ENCODE data around the gene MAGI1.

Gene MAGI1

DNA sequence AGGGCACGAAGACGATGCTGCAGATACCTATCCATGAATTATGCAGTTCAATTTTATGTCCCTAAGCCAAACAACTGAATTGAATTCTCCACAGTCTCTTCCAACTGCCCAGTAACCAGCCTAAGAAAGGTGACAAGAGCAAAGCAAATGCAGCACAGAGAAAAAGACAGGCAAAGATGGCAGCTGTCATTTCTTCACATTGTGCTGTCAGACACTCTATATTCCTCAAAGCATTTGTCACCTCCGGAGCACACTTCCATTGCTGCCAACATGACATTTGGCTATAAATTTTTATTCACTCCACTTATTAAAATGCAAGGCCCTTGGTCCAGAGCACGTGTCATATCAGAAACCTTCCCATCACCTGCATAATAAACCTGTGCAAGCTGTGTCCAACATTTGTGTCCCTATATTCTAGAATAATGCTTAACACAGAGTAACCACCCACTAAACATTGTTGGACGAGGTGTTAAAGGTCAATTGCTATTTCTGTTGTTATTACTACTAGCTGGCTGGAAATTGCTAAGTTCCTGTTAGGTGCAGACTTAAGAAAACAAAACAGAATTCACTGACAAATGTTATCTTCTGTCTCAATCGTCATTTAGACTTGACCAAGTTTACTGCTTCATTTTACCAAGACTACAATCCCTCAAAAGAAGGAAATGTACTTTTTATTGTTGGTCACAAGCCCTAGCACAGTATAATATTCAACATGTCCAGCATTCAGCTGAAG, 89.7 kb downstream of the MAGI1 start:
- no peak for DNase-seq (ENCODE audit: low read depth in 1 of 2, low spot score in 1 of 2)

DNA sequence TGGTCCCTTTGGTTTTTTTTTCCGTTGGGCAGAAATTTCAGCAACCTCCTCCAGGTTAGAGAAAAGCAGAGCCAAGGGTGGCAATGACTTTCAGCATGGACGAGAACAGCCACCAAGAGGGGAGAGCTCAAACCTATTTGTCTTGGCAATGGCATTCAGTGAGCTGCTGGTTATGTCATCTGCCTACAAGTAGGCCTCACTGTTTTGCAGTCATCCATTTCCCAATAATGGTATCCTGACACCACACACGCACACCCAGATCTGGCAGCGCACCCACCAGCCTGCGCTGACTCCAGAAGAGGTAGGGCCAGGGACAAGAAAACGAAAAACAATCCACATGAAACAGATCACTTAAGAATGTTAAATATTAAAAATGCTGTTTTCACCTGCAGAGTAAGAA, 92.3 kb downstream of the MAGI1 start:
- no peak for DNase-seq (ENCODE audit: low read depth in 1 of 2, low spot score in 1 of 2)

DNA sequence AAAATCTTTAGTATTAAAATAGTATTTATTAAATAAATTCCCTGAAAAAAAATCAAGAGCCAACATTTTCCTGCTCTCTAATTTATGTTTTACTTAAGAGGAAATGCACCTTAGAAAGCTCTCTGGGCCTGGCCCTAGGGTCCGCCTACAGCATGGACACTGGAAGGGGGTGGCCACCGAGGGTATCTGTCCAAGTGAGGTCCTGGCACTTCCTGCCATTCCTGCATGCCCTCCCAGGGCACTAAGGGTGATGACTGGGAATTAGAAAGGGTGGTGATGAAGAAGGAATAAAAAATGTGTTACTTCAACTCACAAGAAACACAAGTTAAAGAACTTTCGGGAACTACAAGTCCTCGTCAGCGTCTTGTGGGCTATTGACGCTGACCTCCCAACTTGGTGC, 92.8 kb downstream of the MAGI1 start:
- DNase-seq (ENCODE audit: low read depth in 1 of 2, low spot score in 1 of 2), result no peak

DNA sequence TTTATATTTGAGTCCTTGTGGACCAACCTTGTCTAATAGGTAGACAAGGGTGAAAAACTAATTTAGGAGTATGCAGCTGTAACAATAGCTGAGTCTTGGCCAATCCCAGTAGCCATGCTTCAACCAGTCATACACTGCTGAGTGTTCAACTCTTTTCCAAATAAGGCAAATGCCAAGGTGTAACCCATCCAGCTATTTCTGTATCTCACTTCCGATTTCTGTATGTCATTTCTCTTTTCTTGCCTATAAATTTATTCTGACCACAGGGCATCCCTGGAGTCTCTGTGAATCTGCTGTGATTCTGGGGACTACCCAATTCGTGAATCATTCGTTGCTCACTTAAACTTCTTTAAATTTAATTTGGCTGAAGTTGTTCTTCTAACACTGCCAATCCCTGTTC, 93.2 kb downstream of the MAGI1 start:
- no peak for DNase-seq (ENCODE audit: low read depth in 1 of 2, low spot score in 1 of 2)

DNA sequence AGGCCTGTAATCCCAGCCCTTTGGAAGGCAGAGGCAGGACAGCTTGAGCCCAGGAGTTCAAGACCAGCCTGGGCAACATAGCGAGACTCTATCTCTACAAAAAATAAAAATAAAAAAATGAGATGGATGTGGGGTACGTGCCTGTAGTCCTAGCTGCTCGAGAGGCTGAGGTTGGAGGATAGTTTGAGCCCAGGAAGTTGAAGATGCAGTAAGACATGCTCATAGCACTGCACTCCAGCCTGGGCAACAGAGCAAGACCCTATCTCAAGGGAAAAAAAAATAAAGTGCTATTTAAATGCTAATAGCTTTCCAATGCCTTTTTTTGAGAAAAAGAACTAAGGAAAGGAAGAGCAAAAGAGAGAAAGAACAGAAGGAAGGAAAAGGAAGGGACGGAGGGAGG, 94.5 kb downstream of the MAGI1 start:
- no peak for DNase-seq (ENCODE audit: low read depth in 1 of 2, low spot score in 1 of 2)

DNA sequence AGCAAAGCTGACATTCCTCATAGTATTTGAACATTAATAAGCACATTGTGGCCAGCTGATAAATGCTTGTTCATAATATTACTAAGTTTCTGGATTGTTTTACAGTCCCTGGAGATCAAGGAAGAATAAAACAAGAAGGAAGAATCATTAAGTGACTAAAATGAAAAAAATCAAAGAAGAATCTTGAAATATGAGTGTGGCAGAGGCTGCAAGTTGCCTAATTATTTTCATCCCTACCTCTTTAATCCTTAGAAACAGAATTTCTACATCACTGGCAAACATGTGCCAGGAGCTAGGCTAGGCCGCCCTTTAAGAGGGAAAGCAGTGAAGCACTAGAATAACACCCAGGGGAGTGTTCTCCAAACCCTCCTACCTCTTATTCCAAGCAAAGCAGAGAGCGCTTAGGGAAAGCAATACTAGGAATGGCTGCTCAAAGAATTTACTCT, 98.9 kb downstream of the MAGI1 start:
- DNase-seq (ENCODE audit: low read depth in 1 of 2, low spot score in 1 of 2), result no peak

DNA sequence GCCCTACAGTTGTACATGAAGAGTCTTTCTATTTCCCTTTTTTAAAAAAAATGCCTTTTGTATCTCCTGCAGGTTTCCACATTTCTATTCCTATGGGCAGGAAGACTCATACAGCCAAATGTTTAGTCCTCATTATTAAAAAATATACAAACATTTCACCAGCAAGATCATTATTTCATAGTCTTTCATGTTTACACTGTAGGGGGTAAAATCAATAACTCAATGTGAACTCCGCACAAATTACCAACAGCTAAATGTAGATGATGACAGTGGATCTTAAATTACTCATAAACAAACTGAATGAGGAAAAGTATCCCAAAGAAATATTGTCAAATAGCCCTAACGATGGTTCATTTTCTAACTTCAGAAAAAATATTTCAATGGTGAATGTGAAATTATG, 99.5 kb downstream of the MAGI1 start:
- DNase-seq (ENCODE audit: low read depth in 1 of 2, low spot score in 1 of 2), result no peak

DNA sequence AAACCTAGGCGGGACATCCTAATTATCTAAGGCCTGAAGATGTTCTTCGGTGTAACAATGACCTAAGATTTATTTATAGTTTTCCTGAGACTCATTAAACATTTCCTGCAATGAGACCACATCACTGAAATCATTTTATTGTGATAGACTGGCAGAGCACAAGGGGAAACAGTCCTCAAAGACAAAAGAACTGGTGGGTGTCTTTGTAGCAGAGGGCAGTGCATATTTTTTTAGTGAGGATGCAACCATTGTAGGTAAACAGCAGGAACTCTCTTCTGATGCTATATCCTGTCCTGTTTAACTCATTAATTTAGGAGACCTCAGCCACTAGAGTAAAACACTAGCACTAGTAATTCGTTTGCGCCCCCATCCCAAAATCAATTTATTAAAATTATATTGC, 100.0 kb downstream of the MAGI1 start:
- no peak for DNase-seq (ENCODE audit: low read depth in 1 of 2, low spot score in 1 of 2)

DNA sequence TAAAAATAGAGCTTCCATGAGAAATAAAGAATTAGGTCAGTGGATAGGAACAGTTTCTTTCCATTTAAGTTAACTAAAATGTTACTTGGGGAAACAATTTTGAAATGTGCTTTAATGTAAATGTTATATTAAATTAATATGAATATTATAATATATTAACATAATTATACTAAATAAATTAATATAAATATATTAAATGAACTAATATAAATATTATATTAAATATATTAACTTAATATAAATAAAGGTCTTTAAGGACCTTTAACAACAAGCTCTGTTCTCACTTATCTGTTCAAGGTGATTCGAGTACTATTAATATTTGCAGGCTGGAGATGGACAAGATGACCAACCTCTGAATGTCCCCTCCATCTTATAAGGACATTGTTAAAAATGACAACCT, 100.6 kb downstream of the MAGI1 start:
- no peak for DNase-seq (ENCODE audit: low read depth in 1 of 2, low spot score in 1 of 2)

DNA sequence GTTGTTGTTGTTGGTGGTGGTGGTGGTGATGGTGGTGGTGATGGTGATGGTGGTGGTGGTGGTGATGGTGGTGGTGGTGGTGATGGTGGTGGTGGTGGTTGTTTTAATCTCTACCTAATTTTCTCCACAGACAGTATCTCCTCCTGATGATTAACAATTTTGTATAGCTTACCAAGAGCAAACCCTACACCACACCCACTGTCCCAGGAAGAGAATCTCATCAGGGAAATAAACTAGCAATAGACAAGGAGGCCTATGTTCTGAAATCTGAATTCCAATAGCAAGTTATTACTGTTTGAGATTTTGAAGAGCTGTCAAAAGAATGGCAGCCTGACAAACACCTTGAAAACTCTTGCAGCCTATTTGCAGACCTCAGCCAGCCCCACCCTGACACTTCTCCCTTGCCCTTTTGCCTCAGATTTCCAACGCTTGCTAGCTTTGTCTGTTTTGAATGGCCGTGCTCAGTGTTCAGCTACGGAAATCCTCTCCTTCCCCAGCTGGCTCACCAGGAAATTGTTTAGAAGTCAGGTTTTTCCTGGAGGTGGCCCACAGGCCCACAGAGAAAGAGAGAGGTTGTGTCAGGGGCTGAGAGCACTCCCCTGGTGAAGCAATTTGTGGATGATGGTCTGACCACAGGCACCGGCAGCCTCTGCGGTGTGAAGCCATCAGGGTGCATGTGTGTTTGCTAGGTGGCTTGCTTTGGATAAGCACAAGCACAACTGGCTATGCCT, 101.6 kb downstream of the MAGI1 start:
- DNase-seq (ENCODE audit: low read depth in 1 of 2, low spot score in 1 of 2), result no peak

DNA sequence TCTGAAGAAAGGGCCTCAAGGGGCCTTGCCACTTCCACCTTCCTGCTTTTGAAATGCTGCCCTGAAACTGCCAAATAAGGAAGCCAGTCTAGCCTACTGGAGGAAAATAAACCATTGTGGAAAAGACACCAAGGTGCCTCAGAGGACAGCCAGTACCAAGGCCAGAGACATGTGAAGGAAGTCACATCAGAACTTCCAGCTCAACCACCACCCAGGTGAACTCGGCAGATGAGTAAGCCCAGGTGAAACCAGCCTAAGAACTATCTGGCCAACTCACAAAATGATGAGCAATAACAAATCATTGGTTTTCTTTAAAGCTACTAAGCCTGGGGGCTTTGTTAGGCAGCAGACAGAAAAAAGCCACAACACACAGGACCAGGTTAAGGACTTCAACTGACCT, 103.0 kb downstream of the MAGI1 start:
- no peak for DNase-seq (ENCODE audit: low read depth in 1 of 2, low spot score in 1 of 2)

DNA sequence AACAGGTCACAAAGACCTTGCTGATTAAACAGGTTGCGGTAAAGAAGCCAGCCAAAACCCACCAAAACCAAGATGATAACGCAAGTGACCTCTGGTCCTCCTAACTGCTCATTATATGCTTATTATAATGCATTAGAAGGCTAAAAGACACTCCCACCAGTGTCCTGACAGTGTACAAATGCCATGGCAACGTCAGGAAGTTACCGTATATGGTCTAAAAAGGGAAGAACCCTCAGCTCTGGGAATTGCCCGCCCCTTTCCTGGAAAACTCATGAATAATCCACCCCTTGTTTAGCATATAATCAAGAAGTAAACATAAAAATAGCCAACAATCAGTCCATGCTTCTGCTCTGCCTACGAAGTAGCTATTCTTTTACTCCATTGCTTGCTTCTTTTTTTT, 108.1 kb downstream of the MAGI1 start:
- no peak for DNase-seq (ENCODE audit: low read depth in 1 of 2, low spot score in 1 of 2)

DNA sequence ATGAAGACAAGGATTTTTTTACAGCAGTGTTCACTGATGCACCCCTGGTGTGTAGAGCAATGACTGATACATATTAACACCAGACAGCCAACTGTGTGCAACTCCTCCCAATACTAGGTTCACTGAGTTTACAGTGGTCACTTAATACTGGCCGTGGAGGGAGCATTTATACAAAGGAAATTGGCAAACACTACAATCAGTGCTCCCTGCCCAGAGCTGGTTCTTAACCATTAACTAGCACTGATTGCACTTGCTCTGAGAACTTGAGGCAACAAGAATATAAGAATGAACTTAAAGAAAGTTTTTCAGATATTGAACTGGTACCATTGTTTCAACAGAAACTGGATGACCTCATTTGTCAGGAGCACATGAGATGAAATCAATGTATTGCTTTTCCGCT, 110.6 kb downstream of the MAGI1 start:
- DNase-seq (ENCODE audit: low read depth in 1 of 2, low spot score in 1 of 2), result no peak

DNA sequence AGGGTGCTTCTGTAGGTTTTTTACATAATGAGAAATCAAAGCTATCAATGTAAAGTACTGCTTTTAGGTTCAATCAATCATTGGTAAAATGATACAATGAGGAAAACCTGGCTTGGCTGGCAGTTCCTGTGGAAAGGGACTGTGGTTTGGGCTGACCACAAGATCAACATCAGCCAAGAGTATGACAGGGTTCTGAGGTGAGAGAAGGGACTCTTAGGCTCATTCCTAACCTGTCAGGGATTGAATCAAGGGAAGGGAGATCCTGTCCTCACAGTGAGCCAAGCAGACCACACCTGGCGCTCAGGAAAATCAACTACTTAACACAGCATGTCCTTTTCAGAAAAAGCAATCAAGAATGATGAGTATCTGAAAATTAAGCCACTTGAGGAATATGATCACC, 111.1 kb downstream of the MAGI1 start:
- no peak for DNase-seq (ENCODE audit: low read depth in 1 of 2, low spot score in 1 of 2)

DNA sequence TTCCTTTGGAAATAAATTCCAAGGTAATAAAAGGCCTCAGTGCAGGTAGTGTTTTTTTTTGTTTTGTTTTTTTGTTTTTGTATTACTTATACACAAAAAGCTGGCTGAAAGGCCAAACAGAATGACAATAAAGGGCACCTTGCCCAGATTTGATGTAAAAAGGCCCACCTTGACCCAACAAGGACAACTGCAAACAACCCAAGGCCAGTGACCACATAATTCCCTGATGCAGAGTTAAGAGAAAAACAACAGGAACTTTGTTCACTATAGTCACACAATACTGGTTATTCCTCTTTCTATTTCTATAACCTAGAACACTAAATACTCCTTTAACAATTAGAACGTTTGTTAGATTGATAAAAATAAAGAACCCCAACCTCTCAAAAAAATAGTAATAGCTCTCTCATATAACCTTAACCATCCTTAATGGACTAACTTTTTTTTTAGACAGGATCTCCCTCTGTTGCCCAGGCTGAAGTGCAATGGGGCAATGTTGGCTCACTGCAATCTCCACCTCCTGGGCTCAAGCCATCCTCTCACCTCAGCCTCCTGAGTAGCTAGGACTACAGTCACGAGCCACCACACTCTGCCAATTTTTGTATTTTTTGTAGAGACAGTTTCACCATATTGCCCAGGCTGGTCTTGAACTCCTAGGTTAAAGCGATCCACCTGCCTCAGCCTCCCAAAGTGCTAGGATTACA, 113.3 kb downstream of the MAGI1 start:
- DNase-seq (ENCODE audit: low read depth in 1 of 2, low spot score in 1 of 2), result no peak

DNA sequence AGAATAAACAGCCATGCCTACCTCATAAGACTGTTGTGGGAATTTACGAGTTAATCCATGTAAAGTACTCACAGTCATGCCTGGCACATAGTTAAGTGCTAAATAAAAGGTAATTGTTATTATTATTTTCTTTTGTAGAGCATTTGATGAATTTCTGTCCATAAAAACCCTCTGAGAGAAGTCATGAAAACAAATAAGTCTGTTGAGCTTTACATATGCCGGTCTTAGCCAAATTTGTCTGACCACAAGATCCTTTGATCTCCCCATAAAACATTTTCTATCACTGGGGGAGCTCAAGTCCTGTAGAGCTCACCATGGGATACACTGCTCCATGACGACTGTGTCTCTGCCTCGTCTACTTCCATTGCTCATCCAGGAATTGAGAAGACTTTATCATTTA, 114.0 kb downstream of the MAGI1 start:
- no peak for DNase-seq (ENCODE audit: low read depth in 1 of 2, low spot score in 1 of 2)

DNA sequence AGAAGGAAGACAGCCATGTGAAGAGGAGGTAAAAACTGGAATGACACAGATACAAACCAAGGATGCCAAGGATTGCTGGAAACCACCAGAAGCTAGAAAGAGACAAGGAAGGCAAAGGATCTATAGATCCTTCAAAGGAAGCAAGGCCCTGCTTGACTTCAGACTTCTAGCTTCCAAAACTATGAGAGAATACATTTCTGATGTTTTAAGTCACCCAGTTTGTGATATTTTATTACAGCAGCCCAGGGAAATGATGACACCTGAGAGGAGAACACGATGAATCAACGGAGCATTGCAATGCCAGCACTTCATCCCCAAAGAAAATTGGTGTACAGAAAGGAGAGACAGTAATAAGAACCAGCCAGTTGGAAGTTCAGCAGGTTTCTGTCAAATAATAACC, 116.3 kb downstream of the MAGI1 start:
- no peak for DNase-seq (ENCODE audit: low read depth in 1 of 2, low spot score in 1 of 2)

DNA sequence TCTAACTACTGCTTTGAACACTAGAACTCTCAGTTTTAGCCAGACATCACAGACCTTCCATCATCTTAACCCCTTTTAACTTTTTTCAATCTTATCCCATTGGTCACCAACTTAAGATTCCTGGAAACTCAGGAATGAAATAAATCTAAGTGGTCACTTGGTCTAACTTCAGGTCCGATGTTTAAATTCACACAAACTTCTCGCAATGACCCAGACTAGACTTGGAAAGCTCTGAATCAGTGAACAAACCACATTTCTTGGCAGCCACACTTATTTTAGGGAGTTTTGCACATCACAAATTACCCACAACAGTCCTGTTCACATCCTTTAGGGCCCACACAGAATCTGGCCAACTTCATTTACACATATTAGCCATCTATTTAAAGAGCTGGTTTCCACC, 118.9 kb downstream of the MAGI1 start:
- no peak for DNase-seq (ENCODE audit: low read depth in 1 of 2, low spot score in 1 of 2)

DNA sequence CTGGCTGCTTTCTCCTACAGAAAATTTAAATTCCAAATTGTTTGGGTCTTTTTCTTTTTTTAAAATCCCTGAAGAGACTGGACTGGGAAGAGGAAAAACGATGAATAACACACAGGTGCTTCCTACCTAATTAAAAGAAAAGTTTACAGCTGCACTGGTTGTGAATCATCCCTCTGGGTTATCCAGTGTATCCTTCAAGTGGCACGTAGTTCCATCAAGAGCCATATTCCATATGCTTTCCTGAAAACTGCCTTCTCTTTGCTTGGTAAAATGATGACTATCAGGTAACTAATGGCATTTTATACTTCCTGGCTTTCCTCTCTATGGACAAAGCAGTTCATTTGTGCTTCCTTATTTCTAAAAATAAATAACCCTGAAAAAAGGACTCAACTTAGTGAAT, 123.2 kb downstream of the MAGI1 start:
- no peak for DNase-seq (ENCODE audit: low read depth in 1 of 2, low spot score in 1 of 2)

DNA sequence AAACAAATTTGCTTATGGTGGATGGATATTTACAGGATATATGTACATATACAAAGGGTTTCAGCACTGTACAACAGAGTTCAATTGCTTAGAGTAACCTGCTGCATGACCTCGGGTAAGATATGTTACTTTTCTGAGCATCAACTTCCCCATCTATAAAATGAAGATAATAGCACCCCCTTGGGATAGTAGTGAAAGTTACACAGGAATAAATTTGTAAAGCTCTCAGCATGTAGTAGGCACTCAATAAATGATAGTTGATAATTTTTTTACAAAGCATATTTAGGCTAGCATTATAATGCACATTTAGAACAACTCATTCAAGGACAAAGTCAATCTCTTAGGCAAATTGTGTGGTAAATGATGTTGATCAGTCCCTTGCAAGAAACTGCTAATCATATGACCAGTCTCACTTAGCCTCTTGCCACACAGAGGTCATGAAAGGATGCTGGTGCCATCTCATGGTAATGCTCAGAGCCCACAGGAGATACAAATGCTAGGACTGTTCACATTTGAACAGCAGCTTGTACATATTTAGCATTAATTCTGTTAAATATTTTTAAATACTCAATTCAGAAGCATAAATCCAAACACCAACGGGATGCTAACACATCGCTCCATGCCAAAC, 123.9 kb downstream of the MAGI1 start:
- no peak for DNase-seq (ENCODE audit: low read depth in 1 of 2, low spot score in 1 of 2)

DNA sequence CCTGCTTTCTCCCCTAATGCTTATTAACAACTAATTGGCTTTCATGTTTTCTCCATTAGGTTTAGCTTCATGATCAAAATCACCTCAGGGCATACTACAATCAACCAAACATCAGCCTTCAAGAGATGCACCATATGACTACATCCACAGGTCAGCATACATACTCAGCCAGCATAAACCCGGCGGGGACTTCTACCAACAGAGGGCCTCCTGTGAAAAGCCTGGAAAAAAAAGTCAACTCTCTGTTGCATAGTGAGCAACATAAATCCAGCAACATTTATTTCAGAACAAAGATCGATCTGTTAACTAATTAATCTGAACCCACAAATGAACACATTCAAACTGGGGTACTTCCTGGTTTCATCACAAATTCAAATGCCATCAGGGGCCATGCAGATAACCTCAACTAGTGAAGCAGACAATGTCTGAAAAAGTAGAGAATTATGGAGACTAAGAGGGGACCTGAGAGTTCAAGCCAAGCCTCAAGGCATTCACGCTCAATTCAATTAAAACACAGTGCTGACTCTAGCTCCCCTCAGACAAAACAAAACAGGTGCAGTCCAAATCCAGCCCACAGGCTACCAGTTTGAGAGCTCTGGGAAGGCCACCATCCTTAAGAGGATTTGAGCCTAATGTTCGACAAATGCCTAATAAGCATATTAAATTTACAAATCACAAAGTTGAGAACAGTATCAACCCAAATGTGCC, 124.5 kb downstream of the MAGI1 start:
- DNase-seq (ENCODE audit: low read depth in 1 of 2, low spot score in 1 of 2), result no peak
